ENCODE results near the gene ITGA3.

GRCh38 chr17:50103252-50103651, 47.3 kb downstream of the ITGA3 start:
- TF ChIP-seq CTCF (IDR thresholded peaks at IDR 0.05) (no peak), POLR2A (IDR thresholded peaks at IDR 0.05) (no peak)

All from upper lobe of left lung (tissue), 4 donors.